Ectodermal cell (in vitro differentiated cells): ENCODE data around the gene HPCAL1.

Experiments
- H3K27ac ChIP-seq: 2 replicates; pipeline ENCODE4 v1.7.0; 2013; ENCODE audit warnings: mild to moderate bottlenecking, low read depth, low read length; ENCODE audit not compliant: insufficient read depth, poor library complexity, severe bottlenecking
- H3K27me3 ChIP-seq: 2 replicates; pipeline ENCODE4 v1.7.0; 2013; ENCODE audit warnings: mild to moderate bottlenecking, low read length; ENCODE audit not compliant: insufficient read depth, control insufficient read depth, poor library complexity, severe bottlenecking
- H3K36me3 ChIP-seq: one replicate; pipeline ENCODE4 v1.7.0; 2013; ENCODE audit warnings: low read length; ENCODE audit not compliant: control insufficient read depth, insufficient read depth
- H3K4me1 ChIP-seq: one replicate; pipeline ENCODE4 v1.7.0; 2013; ENCODE audit warnings: low read length; ENCODE audit not compliant: control insufficient read depth, insufficient read depth
- H3K4me3 ChIP-seq: 2 replicates; pipeline ENCODE4 v1.7.0; 2013; ENCODE audit warnings: low read depth, low read length, control low read depth; ENCODE audit not compliant: insufficient read depth
- H3K9me3 ChIP-seq: 2 replicates; pipeline ENCODE4 v1.7.0; 2013; ENCODE audit warnings: mild to moderate bottlenecking, low read length, moderate library complexity; ENCODE audit not compliant: control insufficient read depth
- WGBS, 2 experiments: methylation state at CpG; one replicate each; pipeline ENCODE4 v1.1.7; 2013; ENCODE audit warnings: missing lambda C conversion rate in 2 of 2; 5-methylcytosine and 5-hydroxymethylcytosine counted together

Gene HPCAL1

DNA sequence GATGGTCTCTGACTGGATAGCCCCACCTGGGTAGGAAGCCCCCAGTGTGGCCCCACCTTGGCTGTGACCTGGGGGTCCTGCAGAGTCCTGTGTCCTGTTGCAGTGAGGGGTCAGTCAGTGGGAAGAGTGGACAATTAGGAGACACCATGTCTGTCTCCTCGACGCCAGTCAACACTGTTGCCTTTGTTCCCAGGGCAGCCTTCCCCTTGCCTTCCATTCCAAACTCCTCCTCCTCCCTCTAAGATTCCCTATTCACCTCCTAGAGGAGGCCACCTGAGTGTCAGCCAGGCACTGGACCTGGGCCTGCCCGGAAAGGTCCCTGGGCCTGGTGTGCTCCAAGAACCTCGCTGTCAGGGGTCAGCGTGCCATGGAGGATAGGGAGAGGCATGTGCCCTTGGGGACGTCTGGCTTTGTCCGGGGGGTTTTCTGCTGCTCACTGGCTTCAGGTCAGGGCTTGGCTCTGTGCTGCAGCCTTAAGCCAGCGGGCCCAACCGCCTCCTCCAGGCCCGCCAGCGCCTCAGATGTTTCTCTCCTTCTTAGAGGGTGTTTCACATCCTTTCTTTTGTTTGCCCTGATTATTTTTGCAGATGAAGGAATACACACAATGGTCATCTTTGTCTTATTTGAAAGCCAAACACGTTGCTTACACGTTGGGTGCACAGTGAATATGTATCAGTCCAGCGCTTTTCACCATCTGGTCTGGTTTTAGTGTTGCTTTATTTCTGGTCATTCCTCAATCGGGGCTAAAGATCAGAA, 68.9 kb downstream of the HPCAL1 start:
- Histone ChIP-seq H3K4me3 (no peak overlapping the region), H3K4me1 (peaks cover 16% of the 10 kb centered on the region), H3K27me3 (no peaks in the 10 kb centered on the region), H3K36me3 (no peaks in the 10 kb centered on the region), H3K27ac (no peak overlapping the region), H3K9me3 (no peaks in the 10 kb centered on the region)
- 86 to 89% methylated on average over 15 of the region's 15 CpGs for WGBS, 2 experiments

DNA sequence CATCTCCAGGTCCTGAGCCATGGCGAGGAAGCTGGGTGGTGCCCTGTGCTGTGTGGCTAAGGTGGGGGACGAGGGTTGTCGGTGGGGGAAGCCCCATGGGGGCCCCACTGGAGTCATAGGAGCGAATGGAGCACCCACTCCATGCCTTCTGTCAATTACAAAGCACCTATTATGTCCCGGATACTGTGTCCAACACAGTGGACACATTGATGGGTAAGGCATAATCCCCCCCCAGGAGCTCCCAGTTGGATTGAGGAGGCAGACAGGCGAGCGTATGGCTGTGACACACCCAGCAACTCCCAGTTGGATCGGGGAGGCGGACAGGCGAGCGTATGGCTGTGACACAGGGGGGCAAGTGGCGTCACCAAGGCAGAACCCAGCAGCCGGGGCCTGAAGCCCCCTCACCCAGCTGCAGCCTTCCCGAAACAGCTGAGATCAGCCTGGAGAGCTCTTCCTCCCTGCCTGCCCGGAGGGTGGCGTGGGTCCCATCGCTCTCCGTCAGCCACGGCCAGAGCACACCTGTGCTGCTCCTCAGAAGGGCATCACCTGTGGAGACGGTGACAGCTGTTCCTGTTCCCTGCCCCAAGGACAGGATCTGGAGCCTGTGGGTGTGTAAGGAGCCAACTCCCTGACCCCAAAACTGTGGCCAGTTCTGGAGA, 69.6 kb downstream of the HPCAL1 start:
- WGBS, 2 experiments = 93 to 95% methylated on average over 20 of the region's 20 CpGs
- no peaks in the 10 kb centered on the region for H3K9me3 ChIP-seq
- no peak overlapping the region for H3K27ac ChIP-seq
- H3K4me1 ChIP-seq = peaks cover 16% of the 10 kb centered on the region
- H3K4me3 ChIP-seq = no peak overlapping the region
- H3K27me3 ChIP-seq = no peaks in the 10 kb centered on the region
- no peaks in the 10 kb centered on the region for H3K36me3 ChIP-seq

DNA sequence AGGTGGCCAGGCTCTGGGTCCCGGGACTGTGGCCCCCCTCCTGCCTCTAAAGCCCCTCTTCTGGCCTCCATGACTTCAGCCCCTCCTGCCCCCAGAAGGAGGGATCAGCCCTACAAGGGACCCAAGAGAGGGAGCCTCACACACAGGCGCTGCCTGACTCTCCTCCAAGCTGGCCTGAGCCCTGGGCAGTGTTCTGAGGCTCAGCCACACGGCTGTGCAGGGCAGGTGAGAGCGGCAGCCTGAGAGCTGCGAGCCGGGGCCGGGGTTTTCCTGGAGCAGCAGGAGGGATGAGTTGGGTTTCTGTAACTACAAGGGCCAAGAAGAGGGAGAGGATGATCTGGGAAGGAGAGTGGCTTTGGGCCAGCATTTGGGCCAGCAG, 70.1 kb downstream of the HPCAL1 start:
- no peaks in the 10 kb centered on the region for H3K9me3 ChIP-seq
- H3K4me3 ChIP-seq = no peak overlapping the region
- H3K27me3 ChIP-seq = no peaks in the 10 kb centered on the region
- WGBS, 2 experiments = 79 to 83% methylated on average over 7 of the region's 7 CpGs
- no peaks in the 10 kb centered on the region for H3K36me3 ChIP-seq
- peaks cover 16% of the 10 kb centered on the region for H3K4me1 ChIP-seq
- no peak overlapping the region for H3K27ac ChIP-seq

DNA sequence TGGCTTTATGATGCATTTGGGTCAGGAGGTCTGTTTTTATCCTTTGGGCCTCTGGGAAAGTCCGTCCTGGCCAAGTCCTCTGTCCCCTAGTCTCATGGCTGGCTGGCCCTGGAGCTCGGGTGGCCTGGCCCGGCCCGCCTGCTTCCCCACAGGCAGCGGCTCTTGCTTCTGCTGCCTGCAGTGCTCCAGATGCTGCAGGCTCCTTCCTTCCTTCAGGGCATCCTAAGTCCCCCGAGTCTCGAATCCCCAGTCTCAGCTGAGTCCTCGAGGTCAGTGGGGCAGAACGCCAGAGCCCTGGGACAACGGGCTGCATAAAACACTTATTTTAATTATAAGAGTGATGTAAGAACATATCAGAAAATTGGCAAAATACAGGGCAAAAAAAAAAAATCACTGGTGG, 71.2 kb downstream of the HPCAL1 start:
- no peaks in the 10 kb centered on the region for H3K36me3 ChIP-seq
- no peak overlapping the region for H3K27ac ChIP-seq
- peaks cover 21% of the 10 kb centered on the region for H3K4me1 ChIP-seq
- H3K9me3 ChIP-seq = no peaks in the 10 kb centered on the region
- no peak overlapping the region for H3K4me3 ChIP-seq
- no peaks in the 10 kb centered on the region for H3K27me3 ChIP-seq
- 90 to 96% methylated on average over 7 to 10 of the region's 10 CpGs for WGBS, 2 experiments

DNA sequence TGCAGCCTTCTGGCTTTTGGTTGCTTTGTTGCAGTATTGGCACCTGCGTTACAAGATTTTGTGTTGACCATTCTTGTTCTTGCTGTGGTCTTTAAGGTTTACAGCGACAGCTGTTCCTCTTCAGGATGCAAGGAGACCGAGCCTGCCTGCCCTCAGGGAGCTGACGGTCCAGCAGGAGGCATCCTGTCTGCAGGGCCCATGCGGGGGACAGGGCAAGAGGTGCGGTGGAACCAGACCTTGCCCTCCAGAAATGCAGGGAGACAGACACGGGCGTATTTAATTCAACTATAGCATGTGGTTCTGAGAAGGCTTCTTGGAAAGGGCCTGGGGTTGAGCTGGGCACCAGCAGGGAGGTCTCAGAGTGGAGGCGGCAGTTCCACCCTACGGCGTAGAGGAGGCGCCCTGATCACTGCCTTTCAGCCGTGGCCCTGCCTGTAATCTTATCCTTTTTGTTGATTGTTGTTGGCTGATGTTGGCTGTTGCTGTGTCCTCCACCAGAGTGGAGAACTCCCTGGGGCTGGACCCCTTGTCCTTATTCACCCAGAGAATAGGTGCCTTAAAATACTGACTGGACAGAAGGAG, 71.7 kb downstream of the HPCAL1 start:
- Histone ChIP-seq H3K36me3 (no peaks in the 10 kb centered on the region), H3K27ac (no peak overlapping the region), H3K27me3 (no peaks in the 10 kb centered on the region), H3K4me1 (peaks cover 21% of the 10 kb centered on the region), H3K4me3 (no peak overlapping the region), H3K9me3 (no peaks in the 10 kb centered on the region)
- 94 to 95% methylated on average over 13 of the region's 13 CpGs for WGBS, 2 experiments

DNA sequence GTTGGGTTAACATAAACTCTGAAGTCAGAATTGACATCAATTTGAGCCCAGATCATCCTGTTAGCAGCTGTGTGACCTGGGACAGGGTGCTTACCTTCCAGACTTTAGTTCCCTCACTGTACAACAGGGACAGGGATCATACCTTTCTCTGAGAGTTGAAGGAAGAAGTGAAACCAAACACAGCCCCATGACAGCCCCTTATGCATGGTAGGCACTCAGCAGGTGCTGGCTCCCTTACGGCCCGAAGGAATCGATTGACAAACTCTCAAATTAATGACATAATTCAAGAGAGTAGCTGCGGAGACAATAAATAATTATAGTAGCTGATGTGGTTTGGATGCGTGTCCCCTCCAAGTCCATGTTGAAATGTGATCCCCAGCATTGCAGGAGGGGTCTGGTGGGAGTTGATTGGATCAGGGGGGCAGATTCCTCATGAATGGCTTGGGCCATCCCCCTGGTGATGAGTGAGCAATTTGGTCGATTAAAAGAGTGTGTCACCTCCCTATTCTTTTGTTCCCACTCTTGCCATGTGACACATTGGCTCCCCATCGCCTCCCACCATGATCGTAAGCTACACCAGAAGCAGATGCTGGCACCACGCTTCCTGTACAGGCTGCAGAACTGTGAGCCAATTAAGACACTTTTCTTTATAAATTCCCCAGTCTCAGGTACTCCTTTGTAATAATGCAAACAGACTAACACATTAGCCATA, 73.0 kb downstream of the HPCAL1 start:
- no peaks in the 10 kb centered on the region for H3K9me3 ChIP-seq
- H3K36me3 ChIP-seq = no peaks in the 10 kb centered on the region
- 71 to 78% methylated on average over 9 of the region's 9 CpGs for WGBS, 2 experiments
- H3K27ac ChIP-seq = peak overlapping the region; percentile 19
- H3K27me3 ChIP-seq = no peaks in the 10 kb centered on the region
- H3K4me3 ChIP-seq = no peak overlapping the region
- H3K4me1 ChIP-seq = peaks cover 25% of the 10 kb centered on the region

DNA sequence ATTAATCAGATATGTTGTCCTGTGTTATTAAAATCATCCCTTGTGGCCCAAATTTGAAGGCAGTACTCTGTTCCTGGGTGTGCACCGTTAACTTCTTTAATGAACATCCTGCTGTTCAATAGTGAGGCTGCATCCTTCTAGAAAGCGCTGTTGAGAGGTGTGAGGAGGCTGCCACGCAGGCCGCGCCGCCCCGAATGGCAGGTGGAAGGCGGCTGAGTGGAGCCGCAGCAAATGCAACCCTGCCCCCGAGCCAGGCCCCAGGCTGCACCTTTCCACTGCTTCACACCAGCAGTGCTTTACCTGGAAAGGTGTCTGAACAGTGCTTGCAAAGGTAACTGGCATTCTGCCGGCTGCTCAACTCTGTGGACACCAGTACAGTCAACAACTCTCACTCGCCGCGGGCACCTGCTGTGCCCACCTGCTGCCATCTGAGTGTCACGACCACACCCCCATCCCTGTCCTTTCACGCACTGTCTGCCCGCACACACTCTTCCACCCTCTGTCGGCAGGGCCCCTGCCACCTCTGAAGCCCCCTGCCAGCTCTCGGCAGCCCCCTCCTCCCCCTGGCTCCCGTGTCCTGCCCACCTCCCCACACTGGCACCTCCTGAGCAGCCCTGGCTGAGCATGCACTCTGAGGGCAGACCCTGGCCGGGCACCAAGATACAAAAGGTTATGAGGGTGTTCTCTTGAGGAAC, 74.5 kb downstream of the HPCAL1 start:
- 85 to 88% methylated on average over 21 of the region's 21 CpGs for WGBS, 2 experiments
- Histone ChIP-seq H3K9me3 (no peaks in the 10 kb centered on the region), H3K36me3 (no peaks in the 10 kb centered on the region), H3K4me1 (peaks cover 23% of the 10 kb centered on the region), H3K4me3 (no peak overlapping the region), H3K27ac (no peak overlapping the region), H3K27me3 (no peaks in the 10 kb centered on the region)

DNA sequence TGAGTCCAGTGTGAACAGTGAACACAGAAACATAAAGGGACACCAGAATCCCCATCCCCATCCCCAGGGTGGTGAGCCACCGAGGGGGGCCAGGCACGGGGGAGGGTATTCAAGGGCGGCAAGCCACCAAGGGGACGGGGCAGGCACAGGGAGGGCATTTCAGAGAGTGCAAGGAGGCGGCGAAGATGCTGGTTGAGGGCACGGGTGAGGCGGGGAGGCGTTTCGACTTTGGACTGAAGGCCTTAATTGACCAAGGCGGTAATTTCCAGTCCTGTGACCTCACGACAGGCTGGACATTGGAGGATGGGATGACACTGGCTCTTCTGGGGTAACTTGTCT, 75.0 kb downstream of the HPCAL1 start:
- Histone ChIP-seq H3K4me1 (peaks cover 28% of the 10 kb centered on the region), H3K27me3 (no peaks in the 10 kb centered on the region), H3K4me3 (no peak overlapping the region), H3K27ac (no peak overlapping the region), H3K9me3 (no peaks in the 10 kb centered on the region), H3K36me3 (no peaks in the 10 kb centered on the region)
- 90 to 92% methylated on average over 12 of the region's 12 CpGs for WGBS, 2 experiments

DNA sequence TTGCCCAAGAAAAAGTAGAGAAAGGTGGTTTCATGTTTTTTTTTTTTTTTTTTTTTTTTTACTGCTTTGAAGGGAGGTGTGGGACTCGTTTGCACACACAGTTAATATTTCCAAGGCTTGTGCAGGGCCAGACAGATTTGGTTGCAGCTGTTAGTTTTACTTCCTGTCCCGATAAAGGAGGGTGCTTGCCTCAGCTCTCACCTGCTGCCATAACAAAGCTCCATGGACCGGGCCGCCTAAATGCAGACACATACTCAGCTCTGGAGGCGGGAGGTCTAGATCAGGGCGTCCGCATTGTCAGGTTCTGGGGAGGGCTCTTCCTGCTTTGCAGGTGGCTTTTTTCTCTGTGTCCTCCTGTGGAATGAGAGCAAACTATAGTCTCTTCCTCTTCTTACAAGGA, 75.5 kb downstream of the HPCAL1 start:
- no peaks in the 10 kb centered on the region for H3K27me3 ChIP-seq
- no peak overlapping the region for H3K27ac ChIP-seq
- H3K4me1 ChIP-seq = peaks cover 29% of the 10 kb centered on the region
- 77 to 84% methylated on average over 7 of the region's 7 CpGs for WGBS, 2 experiments
- no peaks in the 10 kb centered on the region for H3K36me3 ChIP-seq
- H3K4me3 ChIP-seq = no peak overlapping the region
- no peaks in the 10 kb centered on the region for H3K9me3 ChIP-seq
